ENCODE measurements around the gene LNPEP. TPM values are rescaled to one million over a fixed set of nuclear protein-coding genes. Genes with fewer than 3 reads are reported as not detected.

The LNPEP gene
- total and polyA plus RNA-seq, 10 of the 15 experiments (the other 5 are each of a cell fraction or from before 2014, with no cell fraction given) = 5.6 to 54.9 (median 25.0) TPM

DNA sequence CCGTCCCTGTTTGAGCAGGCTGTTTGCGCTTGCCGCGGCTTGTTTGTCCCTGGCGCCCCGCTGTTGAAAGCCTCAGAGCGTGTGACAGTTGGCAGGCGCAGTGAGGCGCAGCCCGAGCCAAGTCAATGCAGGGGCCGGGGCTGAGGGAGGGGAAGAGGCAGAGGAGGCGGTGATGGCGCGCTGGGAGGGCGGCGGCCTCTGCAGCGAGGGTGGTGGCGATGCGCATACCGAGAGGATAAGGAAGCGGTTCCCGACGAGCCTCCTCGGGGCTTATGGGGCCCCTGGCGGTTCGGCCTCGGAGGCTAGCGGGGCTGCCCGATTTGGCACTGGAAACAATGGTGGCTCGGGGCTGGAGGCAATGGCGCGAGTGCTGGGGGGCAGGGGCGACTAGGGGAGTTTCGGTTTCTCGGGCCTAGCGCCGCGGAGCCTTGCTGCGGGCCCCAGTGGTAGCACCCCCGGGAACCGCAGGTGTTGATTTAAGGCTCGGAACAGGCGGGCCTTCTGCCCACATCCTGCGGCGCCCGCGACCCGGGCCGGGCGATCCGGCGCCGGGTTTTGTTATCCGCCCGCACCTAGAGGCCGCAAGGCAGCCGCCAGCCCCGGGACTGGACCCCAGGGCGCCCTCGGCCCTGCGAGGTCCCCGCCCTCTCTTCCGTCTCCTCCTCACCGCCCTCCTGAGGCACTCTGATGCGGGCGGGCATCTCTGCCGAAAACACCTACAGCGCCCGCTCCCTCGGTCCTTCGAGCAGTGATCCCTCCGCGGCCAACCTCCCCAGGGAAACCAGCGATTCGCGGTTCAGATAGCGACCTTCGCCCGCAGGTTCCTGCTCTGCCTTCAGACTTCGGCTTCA lies 947 bp upstream of the LNPEP start (continued):
- TF ChIP-seq, protein P1, sequence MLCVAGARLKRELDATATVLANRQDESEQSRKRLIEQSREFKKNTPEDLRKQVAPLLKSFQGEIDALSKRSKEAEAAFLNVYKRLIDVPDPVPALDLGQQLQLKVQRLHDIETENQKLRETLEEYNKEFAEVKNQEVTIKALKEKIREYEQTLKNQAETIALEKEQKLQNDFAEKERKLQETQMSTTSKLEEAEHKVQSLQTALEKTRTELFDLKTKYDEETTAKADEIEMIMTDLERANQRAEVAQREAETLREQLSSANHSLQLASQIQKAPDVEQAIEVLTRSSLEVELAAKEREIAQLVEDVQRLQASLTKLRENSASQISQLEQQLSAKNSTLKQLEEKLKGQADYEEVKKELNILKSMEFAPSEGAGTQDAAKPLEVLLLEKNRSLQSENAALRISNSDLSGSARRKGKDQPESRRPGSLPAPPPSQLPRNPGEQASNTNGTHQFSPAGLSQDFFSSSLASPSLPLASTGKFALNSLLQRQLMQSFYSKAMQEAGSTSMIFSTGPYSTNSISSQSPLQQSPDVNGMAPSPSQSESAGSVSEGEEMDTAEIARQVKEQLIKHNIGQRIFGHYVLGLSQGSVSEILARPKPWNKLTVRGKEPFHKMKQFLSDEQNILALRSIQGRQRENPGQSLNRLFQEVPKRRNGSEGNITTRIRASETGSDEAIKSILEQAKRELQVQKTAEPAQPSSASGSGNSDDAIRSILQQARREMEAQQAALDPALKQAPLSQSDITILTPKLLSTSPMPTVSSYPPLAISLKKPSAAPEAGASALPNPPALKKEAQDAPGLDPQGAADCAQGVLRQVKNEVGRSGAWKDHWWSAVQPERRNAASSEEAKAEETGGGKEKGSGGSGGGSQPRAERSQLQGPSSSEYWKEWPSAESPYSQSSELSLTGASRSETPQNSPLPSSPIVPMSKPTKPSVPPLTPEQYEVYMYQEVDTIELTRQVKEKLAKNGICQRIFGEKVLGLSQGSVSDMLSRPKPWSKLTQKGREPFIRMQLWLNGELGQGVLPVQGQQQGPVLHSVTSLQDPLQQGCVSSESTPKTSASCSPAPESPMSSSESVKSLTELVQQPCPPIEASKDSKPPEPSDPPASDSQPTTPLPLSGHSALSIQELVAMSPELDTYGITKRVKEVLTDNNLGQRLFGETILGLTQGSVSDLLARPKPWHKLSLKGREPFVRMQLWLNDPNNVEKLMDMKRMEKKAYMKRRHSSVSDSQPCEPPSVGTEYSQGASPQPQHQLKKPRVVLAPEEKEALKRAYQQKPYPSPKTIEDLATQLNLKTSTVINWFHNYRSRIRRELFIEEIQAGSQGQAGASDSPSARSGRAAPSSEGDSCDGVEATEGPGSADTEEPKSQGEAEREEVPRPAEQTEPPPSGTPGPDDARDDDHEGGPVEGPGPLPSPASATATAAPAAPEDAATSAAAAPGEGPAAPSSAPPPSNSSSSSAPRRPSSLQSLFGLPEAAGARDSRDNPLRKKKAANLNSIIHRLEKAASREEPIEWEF (IDR thresholded peaks at IDR 0.05; ENCODE audit: insufficient replicate concordance, low read depth, low read length) = no peak
- TF ChIP-seq NFXL1 (IDR thresholded peaks at IDR 0.05; ENCODE audit: borderline replicate concordance) (no peak), BCL3 (IDR thresholded peaks at IDR 0.05; ENCODE audit: borderline replicate concordance, insufficient read depth, low read depth, low read length, poor library complexity, severe bottlenecking) (peak; percentile 95), ESRRA (IDR thresholded peaks at IDR 0.05; ENCODE audit: low read length) (0 out of 2 replicates have a peak, but pooled peaks have one; percentile 53), EZH2 (IDR thresholded peaks at IDR 0.05; ENCODE audit: borderline replicate concordance, control insufficient read depth, low read depth, low read length) (no peak), NBN (IDR thresholded peaks at IDR 0.05) (peak; percentile 93), RBBP5 (conservative IDR thresholded peaks at IDR 0.05) (no peak), KLF5 (IDR thresholded peaks at IDR 0.05; ENCODE audit: partially characterized antibody) (peak; percentile 77), CEBPB (IDR thresholded peaks at IDR 0.05; ENCODE audit: borderline replicate concordance in 1 of 2, low read depth in 2 of 2, low read length in 2 of 2) (no peak), ELK1 (IDR thresholded peaks at IDR 0.05; ENCODE audit: low read depth, low read length) (0 out of 2 replicates have a peak, but pooled peaks have one; percentile 52), CHD1 (IDR thresholded peaks at IDR 0.05; ENCODE audit: low read depth, low read length) (0 out of 2 replicates have a peak, but pooled peaks have one; percentile 9), MEF2A (IDR thresholded peaks at IDR 0.05; ENCODE audit: insufficient read depth, low read depth, low read length) (peak; percentile 69; the same call in 1 of the 2 replicates), MEF2B (IDR thresholded peaks at IDR 0.05; ENCODE audit: partially characterized antibody, poor library complexity, severe bottlenecking) (peak; percentile 83), RFX5 (IDR thresholded peaks at IDR 0.05; ENCODE audit: low read depth, low read length) (no peak; the same call in 1 of the 2 replicates), TCF3 (IDR thresholded peaks at IDR 0.05; ENCODE audit: borderline replicate concordance, insufficient read depth, low read depth, low read length) (peak; percentile 96), TCF7 (IDR thresholded peaks at IDR 0.05; ENCODE audit: borderline replicate concordance) (peak; percentile 17; the same call in 1 of the 2 replicates), NFIC (IDR thresholded peaks at IDR 0.05; ENCODE audit: low read depth, low read length) (no peak)
- TF ChIP-seq, protein P2, sequence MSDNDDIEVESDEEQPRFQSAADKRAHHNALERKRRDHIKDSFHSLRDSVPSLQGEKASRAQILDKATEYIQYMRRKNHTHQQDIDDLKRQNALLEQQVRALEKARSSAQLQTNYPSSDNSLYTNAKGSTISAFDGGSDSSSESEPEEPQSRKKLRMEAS (IDR thresholded peaks at IDR 0.05; ENCODE audit: low read depth, low read length) = peak; percentile 82
- TF ChIP-seq, protein P3, sequence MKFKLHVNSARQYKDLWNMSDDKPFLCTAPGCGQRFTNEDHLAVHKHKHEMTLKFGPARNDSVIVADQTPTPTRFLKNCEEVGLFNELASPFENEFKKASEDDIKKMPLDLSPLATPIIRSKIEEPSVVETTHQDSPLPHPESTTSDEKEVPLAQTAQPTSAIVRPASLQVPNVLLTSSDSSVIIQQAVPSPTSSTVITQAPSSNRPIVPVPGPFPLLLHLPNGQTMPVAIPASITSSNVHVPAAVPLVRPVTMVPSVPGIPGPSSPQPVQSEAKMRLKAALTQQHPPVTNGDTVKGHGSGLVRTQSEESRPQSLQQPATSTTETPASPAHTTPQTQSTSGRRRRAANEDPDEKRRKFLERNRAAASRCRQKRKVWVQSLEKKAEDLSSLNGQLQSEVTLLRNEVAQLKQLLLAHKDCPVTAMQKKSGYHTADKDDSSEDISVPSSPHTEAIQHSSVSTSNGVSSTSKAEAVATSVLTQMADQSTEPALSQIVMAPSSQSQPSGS (IDR thresholded peaks at IDR 0.05; ENCODE audit: low read length) = no peak

Data from GM12878 (cell line).